Mammary epithelial cell (primary cell): ENCODE measurements around the gene TOMM6.

ENCODE experiments used
- CTCF ChIP-seq, 2 donors: IDR thresholded peaks in 1 of 2; conservative IDR thresholded peaks in 1 of 2; 2 replicates each; pipeline ENCODE4 v1.5.1; 2011 to 2012; ENCODE audit warnings: inconsistent platforms in 2 of 2, low read length in 2 of 2, mild to moderate bottlenecking in 2 of 2, control low read depth in 1 of 2, low read depth in 1 of 2; ENCODE audit not compliant: insufficient read depth in 1 of 2; ENCODE audit errors: extremely low read depth in 1 of 2
- EZH2 ChIP-seq: IDR thresholded peaks from 2 replicates; pipeline ENCODE4 v1.6.1; 2012; ENCODE audit warnings: low read length, inconsistent platforms, borderline replicate concordance

- no peak for TF ChIP-seq CTCF (conservative IDR thresholded peaks at IDR 0.05 in 1 of 2, IDR thresholded peaks at IDR 0.05 in 1 of 2; ENCODE audit: extremely low read depth in 1 of 2, insufficient read depth in 1 of 2, low read depth in 1 of 2, low read length in 2 of 2)
- no peak for TF ChIP-seq EZH2
Measured at GRCh38 chr6:41740366-41741162, 46.9 kb upstream of the TOMM6 start.
